Tibial nerve (tissue), 4 donors: ENCODE results near the gene GDF15. TPM values are rescaled to one million over a fixed set of nuclear protein-coding genes. Genes with fewer than 3 reads are reported as not detected.

Experiments used
- DNase-seq, 2 donors: peaks; one replicate each; pipeline ENCODE4 v3.0.0-alpha.2; 2019; ENCODE audit warnings: low spot score in 2 of 2
- H3K27ac ChIP-seq, 4 donors: fragments of 200-600 bp; sonication (generic) in 3 of 4; one replicate each; pipeline ENCODE4 v1.5.1; 2017 to 2019; ENCODE audit warnings: mild to moderate bottlenecking in 1 of 4
- H3K27me3 ChIP-seq, 2 donors: fragments of 200-600 bp; sonication (generic) in 1 of 2; one replicate each; pipeline versions ENCODE4 v1.5.1 to v1.6.0; 2017 to 2019
- H3K36me3 ChIP-seq, 3 donors: fragments of 200-600 bp; sonication (generic); one replicate each; pipeline ENCODE4 v1.5.1; 2018 to 2019
- H3K4me1 ChIP-seq, 4 donors: fragments of 200-600 bp; sonication (generic) in 3 of 4; one replicate each; pipeline ENCODE4 v1.5.1; 2017 to 2019
- H3K4me3 ChIP-seq, 4 donors: fragments of 200-600 bp; sonication (generic) in 3 of 4; one replicate each; pipeline ENCODE4 v1.5.1; 2017 to 2019; ENCODE audit warnings: mild to moderate bottlenecking in 1 of 4, moderate library complexity in 1 of 4
- H3K9me3 ChIP-seq, 4 donors: fragments of 200-600 bp; sonication (generic) in 3 of 4; one replicate each; pipeline ENCODE4 v1.5.1; 2017 to 2019
- CTCF ChIP-seq, 5 experiments: fragments of 200-600 bp in 3 of 5; fragments of 450-650 bp in 2 of 5; sonication (generic) in 3 of 5; IDR thresholded peaks; one replicate each; pipeline ENCODE4 v1.5.1; 2016 to 2019; ENCODE audit warnings: antibody characterized with exemption in 5 of 5, mild to moderate bottlenecking in 3 of 5, moderate library complexity in 2 of 5
- EP300 ChIP-seq, 2 donors: sonication (generic); formaldehyde crosslinking; IDR thresholded peaks; one replicate each; pipeline ENCODE4 v1.6.1; 2017; ENCODE audit warnings: antibody characterized with exemption in 2 of 2, mild to moderate bottlenecking in 1 of 2
- POLR2A ChIP-seq, 2 donors: fragments of 450-650 bp; IDR thresholded peaks; one replicate each; pipeline ENCODE4 v1.6.1; 2017; ENCODE audit warnings: antibody characterized with exemption in 2 of 2, mild to moderate bottlenecking in 2 of 2, moderate library complexity in 2 of 2
- WGBS, 2 donors: methylation state at CpG; one replicate each; pipeline ENCODE4 v1.1.5; 2018; 5-methylcytosine and 5-hydroxymethylcytosine counted together
- total RNA-seq, 4 donors: library from RNA; depleted of rRNA; stranded (reverse); fragments of >200 nt; gene quantifications; one replicate each; pipeline ENCODE4 v1.1.0, GENCODE V29; 2016

The GDF15 gene
- total RNA-seq, 4 donors from 2014 or later = 4.2 to 31.0 (median 13.2) TPM

DNA sequence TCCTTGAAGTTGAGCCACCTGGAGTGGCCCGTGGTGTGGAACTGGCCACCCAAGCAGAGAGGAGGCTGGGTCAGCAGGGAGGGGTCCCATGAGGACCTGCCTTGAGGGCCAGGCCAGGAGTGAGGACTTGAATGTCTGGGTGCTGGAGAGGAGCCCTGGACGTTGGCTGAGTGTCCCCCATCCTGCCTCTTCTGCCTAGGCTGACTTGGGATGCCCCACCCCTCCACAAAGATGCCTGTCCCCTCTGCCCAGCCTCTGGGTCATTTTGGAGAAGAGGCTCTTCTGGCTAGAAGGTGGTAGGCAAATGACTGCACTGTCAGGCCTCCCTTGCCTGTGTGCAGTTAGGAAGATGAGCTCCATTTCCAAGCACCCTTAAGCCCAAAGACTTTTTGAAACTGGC is 35.0 kb downstream of the GDF15 start:
- WGBS, 2 donors = 29 to 35% methylated on average over 2 of the region's 2 CpGs
- H3K27me3 ChIP-seq = no peaks in the 10 kb centered on the region
- no peaks in the 10 kb centered on the region for H3K9me3 ChIP-seq
- DNase-seq = no peak
- peaks cover 0 to 91% (median 64%) of the 10 kb centered on the region in 4 donors for H3K4me1 ChIP-seq
- no peaks in the 10 kb centered on the region for H3K36me3 ChIP-seq
- no peak for TF ChIP-seq POLR2A (IDR thresholded peaks at IDR 0.05)
- TF ChIP-seq EP300 (IDR thresholded peaks at IDR 0.05) = no peak
- no peak for TF ChIP-seq CTCF (IDR thresholded peaks at IDR 0.05)
- peak overlapping the region in 3 of 4 donors; percentile 85 to 97 (median 89) for H3K27ac ChIP-seq
- peak overlapping the region in 3 of 4 donors; percentile 43 to 75 (median 73) for H3K4me3 ChIP-seq

- WGBS, 2 donors = 68 to 72% methylated on average over 12 of the region's 12 CpGs
- Histone ChIP-seq H3K4me1 (peaks cover 0 to 91% (median 63%) of the 10 kb centered on the region in 4 donors), H3K4me3 (no peak overlapping the region), H3K9me3 (no peaks in the 10 kb centered on the region), H3K27ac (peak overlapping the region in 2 of 4 donors; percentile 28 to 89), H3K27me3 (no peaks in the 10 kb centered on the region), H3K36me3 (no peaks in the 10 kb centered on the region)
- DNase-seq = no peak
- TF ChIP-seq CTCF (IDR thresholded peaks at IDR 0.05) (no peak), EP300 (IDR thresholded peaks at IDR 0.05) (no peak), POLR2A (IDR thresholded peaks at IDR 0.05) (no peak)
Observed at GRCh38 chr19:18421371-18421959, 35.5 kb downstream of the GDF15 start.

DNA sequence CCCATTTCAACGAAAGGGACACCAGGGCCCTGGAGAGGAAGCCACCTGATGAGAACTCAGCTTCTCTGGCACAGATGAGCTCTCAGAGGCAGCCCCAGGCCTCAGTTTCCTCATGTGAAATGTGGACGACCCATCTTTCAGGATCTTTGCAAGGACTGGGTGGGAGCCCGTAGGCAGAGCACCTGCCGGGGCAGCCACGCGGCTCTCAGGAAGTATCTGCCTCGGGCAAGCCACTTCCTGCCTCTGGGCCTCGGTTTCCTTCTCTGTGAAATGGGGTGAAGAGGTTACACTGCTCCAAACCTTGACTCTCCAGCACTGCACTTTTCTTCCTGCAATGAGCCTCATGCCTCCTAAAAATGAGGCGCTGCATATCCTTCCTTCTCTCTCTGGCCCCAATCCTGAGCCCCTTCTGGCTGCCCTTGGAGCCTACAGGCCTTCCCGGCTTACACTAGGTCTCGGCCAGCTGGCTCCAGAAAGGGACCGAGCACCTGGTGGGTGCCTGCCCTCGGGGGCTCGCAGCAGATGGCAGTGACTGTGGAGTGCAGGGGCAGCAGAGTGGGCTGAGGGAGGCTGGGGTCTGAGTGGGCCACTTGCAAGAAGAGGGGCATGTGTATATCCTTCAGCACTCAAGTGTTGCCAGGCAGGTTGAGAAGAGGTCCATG is 36.7 kb downstream of the GDF15 start:
- no peak for DNase-seq
- H3K27me3 ChIP-seq = no peaks in the 10 kb centered on the region
- H3K9me3 ChIP-seq = no peaks in the 10 kb centered on the region
- peaks cover 0 to 90% (median 55%) of the 10 kb centered on the region in 4 donors for H3K4me1 ChIP-seq
- H3K4me3 ChIP-seq = no peak overlapping the region
- 69 to 79% methylated on average over 14 of the region's 14 CpGs for WGBS, 2 donors
- peaks cover 0 to 6% (median 0%) of the 10 kb centered on the region in 3 donors for H3K36me3 ChIP-seq
- TF ChIP-seq EP300 (IDR thresholded peaks at IDR 0.05) (no peak), POLR2A (IDR thresholded peaks at IDR 0.05) (no peak)
- H3K27ac ChIP-seq = peak overlapping the region in 2 of 4 donors; percentile 7 to 67

DNA sequence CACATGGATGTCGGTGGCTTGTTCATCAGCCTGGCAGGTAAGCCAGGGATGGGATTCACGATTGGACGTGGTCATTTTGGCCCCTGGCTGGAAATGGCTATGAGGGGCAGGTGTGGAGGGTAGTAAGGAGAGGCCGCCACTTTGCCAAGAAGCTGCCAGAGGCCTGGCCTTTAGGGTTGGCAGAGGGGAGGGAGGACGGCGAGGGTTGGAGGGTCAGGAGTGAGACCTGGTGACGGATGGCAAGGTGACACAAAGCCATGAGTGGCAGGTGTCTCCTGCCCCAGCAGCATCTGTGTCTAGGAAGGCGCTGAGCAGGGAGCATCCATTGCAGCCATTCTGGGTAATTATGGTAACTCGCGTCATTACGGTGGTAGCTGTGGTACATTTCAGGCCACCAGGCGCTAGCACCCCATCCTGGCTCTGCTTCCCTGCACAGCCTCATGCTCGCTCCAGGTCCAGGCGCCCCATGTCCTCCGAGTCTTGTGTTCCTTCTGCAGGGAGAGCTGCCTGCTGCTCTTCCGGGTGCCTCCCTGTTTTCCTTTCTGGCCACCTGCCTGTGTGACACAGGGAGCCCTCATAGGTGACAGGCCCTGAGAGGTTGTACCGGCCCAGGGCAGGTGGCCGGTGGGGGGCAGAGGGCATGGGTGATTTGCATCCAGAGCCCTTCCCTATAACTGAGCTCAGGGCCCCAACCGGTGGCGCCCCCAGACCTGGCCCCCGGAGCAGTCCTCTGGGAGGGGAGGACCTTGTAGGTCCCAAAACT is 37.5 kb downstream of the GDF15 start:
- no peaks in the 10 kb centered on the region for H3K9me3 ChIP-seq
- H3K4me1 ChIP-seq = peaks cover 0 to 90% (median 48%) of the 10 kb centered on the region in 4 donors
- no peak overlapping the region for H3K4me3 ChIP-seq
- H3K27ac ChIP-seq = peak overlapping the region in 3 of 4 donors; percentile 40 to 67 (median 60)
- no peaks in the 10 kb centered on the region for H3K27me3 ChIP-seq
- peaks cover 0 to 14% (median 0%) of the 10 kb centered on the region in 3 donors for H3K36me3 ChIP-seq
- WGBS, 2 donors = 78 to 80% methylated on average over 20 to 21 of the region's 21 CpGs
- no peak for TF ChIP-seq POLR2A (IDR thresholded peaks at IDR 0.05)
- TF ChIP-seq CTCF (IDR thresholded peaks at IDR 0.05) = no peak
- no peak for TF ChIP-seq EP300 (IDR thresholded peaks at IDR 0.05)
- DNase-seq = no peak

GRCh38 chr19:18424122-18424889 is 38.3 kb downstream of the GDF15 start:
- peaks cover 0 to 14% (median 0%) of the 10 kb centered on the region in 3 donors for H3K36me3 ChIP-seq
- WGBS, 2 donors = 57 to 66% methylated on average over 22 of the region's 22 CpGs
- no peak overlapping the region for H3K4me3 ChIP-seq
- H3K9me3 ChIP-seq = no peaks in the 10 kb centered on the region
- peak overlapping the region in 3 of 4 donors; percentile 40 to 67 (median 60) for H3K27ac ChIP-seq
- no peak for TF ChIP-seq POLR2A (IDR thresholded peaks at IDR 0.05)
- no peak for TF ChIP-seq CTCF (IDR thresholded peaks at IDR 0.05)
- no peak for TF ChIP-seq EP300 (IDR thresholded peaks at IDR 0.05)
- no peak for DNase-seq
- peaks cover 0 to 92% (median 51%) of the 10 kb centered on the region in 4 donors for H3K4me1 ChIP-seq
- H3K27me3 ChIP-seq = no peaks in the 10 kb centered on the region
